ENCODE results near the gene HIC2.

DNA sequence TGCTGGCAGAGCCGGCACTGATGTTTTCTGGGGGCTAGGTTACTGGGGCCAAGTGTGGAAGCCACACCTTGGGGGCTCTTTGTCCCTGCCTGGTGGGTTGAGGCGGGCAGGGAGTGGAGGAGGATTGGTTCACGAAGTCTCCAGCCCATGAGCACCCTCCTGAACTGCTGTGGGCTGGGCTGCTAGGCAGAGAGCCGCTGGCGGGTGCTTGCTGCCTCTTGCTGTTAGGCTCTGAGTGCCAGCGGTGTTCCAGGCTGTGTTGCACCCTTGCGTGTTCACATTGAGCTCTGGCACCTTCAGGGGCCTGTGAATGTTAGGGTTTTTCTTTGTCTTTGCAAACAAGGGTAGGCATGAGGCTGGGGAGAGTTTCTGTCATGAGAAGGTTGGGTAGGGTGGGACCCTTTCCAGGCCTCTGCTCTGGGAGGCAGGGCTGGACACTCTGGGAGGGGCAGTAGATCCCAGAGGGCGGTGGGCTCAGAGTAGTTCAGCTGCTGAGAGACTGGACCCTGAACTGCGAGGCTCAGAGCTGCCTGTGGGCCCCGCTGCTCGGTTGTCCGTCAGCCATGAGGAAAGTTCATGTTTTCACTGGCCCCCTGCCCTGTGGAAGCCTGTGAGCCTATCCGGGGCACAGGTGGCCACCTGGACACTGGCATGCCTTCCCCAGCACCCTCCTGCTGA is 26.0 kb downstream of the HIC2 start:
- TF ChIP-seq YY1 (tag by site-specific recombination; IDR thresholded peaks at IDR 0.05) (no peak), IKZF3 (tag by site-specific recombination; IDR thresholded peaks at IDR 0.05) (no peak), ZNF23 (tag by site-specific recombination; IDR thresholded peaks at IDR 0.05; ENCODE audit: borderline replicate concordance) (no peak), ZNF776 (tag by site-specific recombination; IDR thresholded peaks at IDR 0.05; ENCODE audit: borderline replicate concordance) (no peak), ZNF174 (tag by site-specific recombination; IDR thresholded peaks at IDR 0.05) (no peak), ZFP41 (tag by site-specific recombination; IDR thresholded peaks at IDR 0.05; ENCODE audit: borderline replicate concordance) (no peak)
- TF ChIP-seq, protein P1, sequence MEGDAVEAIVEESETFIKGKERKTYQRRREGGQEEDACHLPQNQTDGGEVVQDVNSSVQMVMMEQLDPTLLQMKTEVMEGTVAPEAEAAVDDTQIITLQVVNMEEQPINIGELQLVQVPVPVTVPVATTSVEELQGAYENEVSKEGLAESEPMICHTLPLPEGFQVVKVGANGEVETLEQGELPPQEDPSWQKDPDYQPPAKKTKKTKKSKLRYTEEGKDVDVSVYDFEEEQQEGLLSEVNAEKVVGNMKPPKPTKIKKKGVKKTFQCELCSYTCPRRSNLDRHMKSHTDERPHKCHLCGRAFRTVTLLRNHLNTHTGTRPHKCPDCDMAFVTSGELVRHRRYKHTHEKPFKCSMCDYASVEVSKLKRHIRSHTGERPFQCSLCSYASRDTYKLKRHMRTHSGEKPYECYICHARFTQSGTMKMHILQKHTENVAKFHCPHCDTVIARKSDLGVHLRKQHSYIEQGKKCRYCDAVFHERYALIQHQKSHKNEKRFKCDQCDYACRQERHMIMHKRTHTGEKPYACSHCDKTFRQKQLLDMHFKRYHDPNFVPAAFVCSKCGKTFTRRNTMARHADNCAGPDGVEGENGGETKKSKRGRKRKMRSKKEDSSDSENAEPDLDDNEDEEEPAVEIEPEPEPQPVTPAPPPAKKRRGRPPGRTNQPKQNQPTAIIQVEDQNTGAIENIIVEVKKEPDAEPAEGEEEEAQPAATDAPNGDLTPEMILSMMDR (tag by site-specific recombination; IDR thresholded peaks at IDR 0.05) = no peak

All from HEK293 (cell line).